PC-9 (cell line): Measurements from ENCODE around the gene BDH1. TPM values are rescaled to one million over a fixed set of nuclear protein-coding genes. Genes with fewer than 3 reads are reported as not detected.
A peak's percentile ranks its signal among the peaks of the same experiment; 100 is the strongest.

Source experiments
- BruUV-seq: library from RNA; stranded (reverse); fragments of 400-500 nt; replicated peaks from 2 replicates; lab custom pipeline; 2021; lab: Mats Ljungman, UMichigan
- CTCF ChIA-PET: fragments of 300-600 bp; sonication (Branson Sonifier 250); formaldehyde crosslinking; loops from one replicate; lab custom pipeline; 2022; ENCODE audit warnings: antibody characterized with exemption; lab: Charles Lee
- POLR2A ChIA-PET: fragments of 300-600 bp; sonication (Branson Sonifier 250); formaldehyde crosslinking; loops from one replicate; lab custom pipeline; 2022; ENCODE audit warnings: antibody characterized with exemption; ENCODE audit not compliant: unreplicated experiment; lab: Charles Lee
- DNase-seq, 2 experiments: peaks; one replicate each; pipeline versions ENCODE4 v3.0.0 to v3.0.0-alpha.2; 2015 to 2022; ENCODE audit warnings: mixed read lengths in 1 of 2
- H2AFZ ChIP-seq: fragments of 200-600 bp; sonication (generic); 2 replicates; pipeline ENCODE4 v1.8.1; 2017; ENCODE audit warnings: antibody characterized with exemption
- H3F3A ChIP-seq: fragments of 200-600 bp; sonication (generic); 2 replicates; pipeline ENCODE4 v1.8.1; 2017; ENCODE audit warnings: antibody characterized with exemption, mild to moderate bottlenecking, low read depth; ENCODE audit not compliant: insufficient read depth
- H3K27ac ChIP-seq: fragments of 200-600 bp; sonication (generic); 2 replicates; pipeline ENCODE4 v1.6.1; 2016; ENCODE audit warnings: mixed run types
- H3K27me3 ChIP-seq: fragments of 200-600 bp; sonication (generic); 2 replicates; pipeline ENCODE4 v1.6.1; 2016; ENCODE audit warnings: low read depth, mixed run types; ENCODE audit not compliant: insufficient read depth
- H3K36me3 ChIP-seq: fragments of 200-600 bp; sonication (generic); 2 replicates; pipeline ENCODE4 v1.6.1; 2016; ENCODE audit warnings: low read depth, mixed run types
- H3K4me1 ChIP-seq: fragments of 200-600 bp; sonication (generic); replicated peaks from 2 replicates; pipeline ENCODE4 v1.6.1; 2016; ENCODE audit warnings: mixed run types; ENCODE audit not compliant: insufficient read depth
- H3K4me2 ChIP-seq: fragments of 200-600 bp; sonication (generic); 2 replicates; pipeline ENCODE4 v1.6.1; 2017; ENCODE audit warnings: mixed run types
- H3K4me3 ChIP-seq: fragments of 200-600 bp; sonication (generic); 2 replicates; pipeline ENCODE4 v1.6.1; 2016; ENCODE audit warnings: mixed run types
- H3K79me2 ChIP-seq: fragments of 200-600 bp; sonication (generic); 2 replicates; pipeline ENCODE4 v1.6.1; 2017; ENCODE audit warnings: low read depth, mixed run types
- H3K9me2 ChIP-seq: fragments of 200-600 bp; sonication (generic); 2 replicates; pipeline ENCODE4 v1.8.1; 2017; ENCODE audit warnings: mild to moderate bottlenecking; ENCODE audit not compliant: insufficient read depth
- H3K9me3 ChIP-seq: fragments of 200-600 bp; sonication (generic); 2 replicates; pipeline ENCODE4 v1.8.1; 2016; ENCODE audit warnings: low read depth; ENCODE audit not compliant: insufficient read depth
- H4K20me1 ChIP-seq: fragments of 200-600 bp; sonication (generic); 2 replicates; pipeline ENCODE4 v1.8.1; 2017; ENCODE audit not compliant: insufficient read depth
- CTCF ChIP-seq: fragments of 200-600 bp; sonication (generic); conservative IDR thresholded peaks from 2 replicates; pipeline ENCODE4 v1.6.1; 2017; ENCODE audit warnings: mixed run types, antibody characterized with exemption, mild to moderate bottlenecking, moderate library complexity
- EZH2 ChIP-seq: fragments of 200-600 bp; sonication (generic); IDR thresholded peaks from 2 replicates; pipeline ENCODE4 v1.8.0; 2017; ENCODE audit warnings: antibody characterized with exemption, low read depth
- intact Hi-C: fragments of 100-400 bp; cut with micrococcal nuclease; formaldehyde crosslinking; loops from one replicate; pipeline ENCODE4 v1.10.0; 2022; ENCODE audit not compliant: unreplicated experiment
- total RNA-seq: library from RNA; stranded (reverse); gene quantifications from 2 replicates; pipeline ENCODE4 v1.2.3, GENCODE V29; 2021

BDH1 gene
- total RNA-seq, 1 experiment from 2014 or later: 55.1 TPM

GRCh38 chr3:197465197-197465995, 90.4 kb downstream of the BDH1 start:
- H3K79me2 ChIP-seq: no peaks in the 10 kb centered on the region
- BruUV-seq: no TSS peak
- H3K4me2 ChIP-seq: no peak overlapping the region
- no peak overlapping the region for H2AFZ ChIP-seq
- ChIA-PET POLR2A (interaction anchor here (0.5 to 0.6 kb wide), 2 partner anchors 21 to 44 kb away, joined by 3 to 4 read pairs; no protein-coding TSS in a partner anchor), CTCF (interaction anchor here (2.2 kb wide), 1 partner anchor 37 kb away, joined by 7 read pairs; no protein-coding TSS in a partner anchor)
- TF ChIP-seq CTCF (no peak), EZH2 (no peak)
- no peaks in the 10 kb centered on the region for H3K9me3 ChIP-seq
- intact Hi-C loops: no loop called here
- H3K4me3 ChIP-seq: no peak overlapping the region
- H4K20me1 ChIP-seq: no peaks in the 10 kb centered on the region
- H3K4me1 ChIP-seq: peaks cover 52% of the 10 kb centered on the region
- DNase-seq: peak in 1 of 2 experiments; percentile 22
- H3F3A ChIP-seq: peaks cover 51% of the 10 kb centered on the region
- H3K9me2 ChIP-seq: no peaks in the 10 kb centered on the region
- H3K36me3 ChIP-seq: no peaks in the 10 kb centered on the region
- peak overlapping the region; percentile 2; the same call in 1 of the 2 replicates for H3K27ac ChIP-seq
- H3K27me3 ChIP-seq: no peaks in the 10 kb centered on the region

- POLR2A ChIA-PET: no interaction called here
- no peak overlapping the region for H3K4me2 ChIP-seq
- no peak overlapping the region for H2AFZ ChIP-seq
- CTCF ChIA-PET: no interaction called here
- no peak for TF ChIP-seq EZH2
- no peak for TF ChIP-seq CTCF
- no peaks in the 10 kb centered on the region for H3K79me2 ChIP-seq
- no peaks in the 10 kb centered on the region for H3K9me3 ChIP-seq
- H3K4me1 ChIP-seq: peaks cover 52% of the 10 kb centered on the region
- no peaks in the 10 kb centered on the region for H3K36me3 ChIP-seq
- no peaks in the 10 kb centered on the region for H3K27me3 ChIP-seq
- H3K27ac ChIP-seq: peak overlapping the region; percentile 69
- intact Hi-C loops: no loop called here
- H3K4me3 ChIP-seq: no peak overlapping the region
- H4K20me1 ChIP-seq: no peaks in the 10 kb centered on the region
- no TSS peak for BruUV-seq
- peaks cover 51% of the 10 kb centered on the region for H3F3A ChIP-seq
- DNase-seq: peak in 1 of 2 experiments; percentile 31
- no peaks in the 10 kb centered on the region for H3K9me2 ChIP-seq
Observed at GRCh38 chr3:197464794-197465193, 91.0 kb downstream of the BDH1 start.

- TF ChIP-seq EZH2 (no peak), CTCF (no peak)
- DNase-seq: peak in 1 of 2 experiments; percentile 96
- no peak overlapping the region for H3K4me3 ChIP-seq
- H3K27ac ChIP-seq: peak overlapping the region; percentile 69
- no peaks in the 10 kb centered on the region for H3K9me3 ChIP-seq
- no peaks in the 10 kb centered on the region for H4K20me1 ChIP-seq
- no peaks in the 10 kb centered on the region for H3K36me3 ChIP-seq
- CTCF ChIA-PET: interaction anchor here (0.6 kb wide), 2 partner anchors 100 to 165 kb away, joined by 3 read pairs; no protein-coding TSS in a partner anchor
- no peak overlapping the region for H2AFZ ChIP-seq
- no peaks in the 10 kb centered on the region for H3K9me2 ChIP-seq
- peaks cover 52% of the 10 kb centered on the region for H3K4me1 ChIP-seq
- BruUV-seq: no TSS peak
- H3F3A ChIP-seq: peaks cover 56% of the 10 kb centered on the region
- no peaks in the 10 kb centered on the region for H3K27me3 ChIP-seq
- intact Hi-C loops: loop anchor here (1.0 to 2.0 kb wide), 2 partner anchors 24 to 27 kb away; no protein-coding TSS in a partner anchor
- H3K79me2 ChIP-seq: no peaks in the 10 kb centered on the region
- peak overlapping the region; percentile 20 for H3K4me2 ChIP-seq
- POLR2A ChIA-PET: interaction anchor here (0.6 to 1.1 kb wide), 6 partner anchors 8 to 145 kb away, joined by 4 to 11 read pairs (median 6); no protein-coding TSS in a partner anchor
Observed at GRCh38 chr3:197463279-197463678, 92.5 kb downstream of the BDH1 start.
